Parathyroid adenoma (tissue), 2 donors: ENCODE measurements around the gene PTPN3.
"Not testable (repeated sequence)": the region's sequence is repeated elsewhere in the genome, so short reads cannot be mapped to it uniquely, and the experiment has no call there.

Experiments
- H2AFZ ChIP-seq: fragments of 300-600 bp; sonication (generic); one replicate; pipeline ENCODE4 v1.7.0; 2017; ENCODE audit warnings: antibody characterized with exemption, mild to moderate bottlenecking
- H3K27ac ChIP-seq: fragments of 300-600 bp; sonication (generic); one replicate; pipeline ENCODE4 v1.7.0; 2017
- H3K27me3 ChIP-seq: fragments of 300-600 bp; sonication (generic); one replicate; pipeline ENCODE4 v1.7.0; 2017; ENCODE audit warnings: low read length; ENCODE audit not compliant: control insufficient read depth, insufficient read depth
- H3K36me3 ChIP-seq: fragments of 300-600 bp; sonication (generic); one replicate; pipeline ENCODE4 v1.7.0; 2017; ENCODE audit warnings: low read length; ENCODE audit not compliant: control insufficient read depth, insufficient read depth
- H3K4me1 ChIP-seq: fragments of 300-600 bp; sonication (generic); one replicate; pipeline ENCODE4 v1.7.0; 2017; ENCODE audit warnings: control low read depth
- H3K4me2 ChIP-seq: fragments of 300-600 bp; sonication (generic); one replicate; pipeline ENCODE4 v1.7.0; 2017; ENCODE audit warnings: low read length
- H3K4me3 ChIP-seq: fragments of 300-600 bp; sonication (generic); one replicate; pipeline ENCODE4 v1.7.0; 2017; ENCODE audit warnings: low read depth, low read length
- H3K79me2 ChIP-seq: fragments of 300-600 bp; sonication (generic); one replicate; pipeline ENCODE4 v1.7.0; 2017; ENCODE audit warnings: control low read depth
- H3K9ac ChIP-seq: fragments of 300-600 bp; sonication (generic); one replicate; pipeline ENCODE4 v1.7.0; 2017; ENCODE audit warnings: mild to moderate bottlenecking
- H3K9me3 ChIP-seq: fragments of 300-600 bp; sonication (generic); one replicate; pipeline ENCODE4 v1.7.0; 2017; ENCODE audit warnings: low read length; ENCODE audit not compliant: control insufficient read depth
- TF ChIP-seq, protein P1 (sequence below): fragments of 300-600 bp; sonication (generic); IDR thresholded peaks from one replicate; pipeline ENCODE4 v1.7.0; 2017; ENCODE audit warnings: antibody characterized with exemption, mild to moderate bottlenecking
- donor health status: primary hyperparathyroidism.

Gene PTPN3

GRCh38 chr9:109536859-109537258, 38.8 kb upstream of the PTPN3 start:
- no peaks in the 10 kb centered on the region for H3K79me2 ChIP-seq
- H3K4me3 ChIP-seq: no peak overlapping the region
- no peaks in the 10 kb centered on the region for H3K27me3 ChIP-seq
- H3K9ac ChIP-seq: no peak overlapping the region
- no peak overlapping the region for H2AFZ ChIP-seq
- no peaks in the 10 kb centered on the region for H3K9me3 ChIP-seq
- H3K4me1 ChIP-seq: no peaks in the 10 kb centered on the region
- H3K27ac ChIP-seq: no peak overlapping the region
- H3K4me2 ChIP-seq: no peak overlapping the region
- H3K36me3 ChIP-seq: no peaks in the 10 kb centered on the region
- TF ChIP-seq, protein P1, sequence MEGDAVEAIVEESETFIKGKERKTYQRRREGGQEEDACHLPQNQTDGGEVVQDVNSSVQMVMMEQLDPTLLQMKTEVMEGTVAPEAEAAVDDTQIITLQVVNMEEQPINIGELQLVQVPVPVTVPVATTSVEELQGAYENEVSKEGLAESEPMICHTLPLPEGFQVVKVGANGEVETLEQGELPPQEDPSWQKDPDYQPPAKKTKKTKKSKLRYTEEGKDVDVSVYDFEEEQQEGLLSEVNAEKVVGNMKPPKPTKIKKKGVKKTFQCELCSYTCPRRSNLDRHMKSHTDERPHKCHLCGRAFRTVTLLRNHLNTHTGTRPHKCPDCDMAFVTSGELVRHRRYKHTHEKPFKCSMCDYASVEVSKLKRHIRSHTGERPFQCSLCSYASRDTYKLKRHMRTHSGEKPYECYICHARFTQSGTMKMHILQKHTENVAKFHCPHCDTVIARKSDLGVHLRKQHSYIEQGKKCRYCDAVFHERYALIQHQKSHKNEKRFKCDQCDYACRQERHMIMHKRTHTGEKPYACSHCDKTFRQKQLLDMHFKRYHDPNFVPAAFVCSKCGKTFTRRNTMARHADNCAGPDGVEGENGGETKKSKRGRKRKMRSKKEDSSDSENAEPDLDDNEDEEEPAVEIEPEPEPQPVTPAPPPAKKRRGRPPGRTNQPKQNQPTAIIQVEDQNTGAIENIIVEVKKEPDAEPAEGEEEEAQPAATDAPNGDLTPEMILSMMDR: no peak

- no peaks in the 10 kb centered on the region for H3K79me2 ChIP-seq
Observed at GRCh38 chr9:109535365-109535764, 37.3 kb upstream of the PTPN3 start.

DNA sequence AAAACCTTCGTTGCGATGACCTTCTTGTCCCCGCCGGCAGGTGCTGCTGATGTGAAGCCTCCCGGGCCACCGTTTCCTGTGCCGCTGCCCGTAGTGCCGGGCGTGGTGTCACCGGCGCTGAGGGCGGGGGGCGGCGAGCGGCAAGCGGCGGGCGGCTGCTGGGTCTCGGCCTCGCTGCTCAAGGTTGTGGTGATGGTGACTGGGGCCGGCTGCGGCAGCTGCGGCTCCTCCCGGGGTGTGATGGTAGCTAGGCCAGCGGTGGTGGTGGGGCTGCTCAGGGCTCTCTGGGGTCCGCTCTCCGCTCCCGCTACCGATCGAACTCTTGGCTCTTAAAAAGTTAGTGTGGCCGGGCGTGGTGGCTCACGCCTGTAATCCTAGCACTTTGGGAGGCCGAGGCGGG, 36.0 kb upstream of the PTPN3 start:
- H3K4me3 ChIP-seq: no peak overlapping the region
- H3K36me3 ChIP-seq: no peaks in the 10 kb centered on the region
- no peak overlapping the region for H2AFZ ChIP-seq
- no peaks in the 10 kb centered on the region for H3K27me3 ChIP-seq
- TF ChIP-seq, protein P1: no peak
- H3K9me3 ChIP-seq: no peaks in the 10 kb centered on the region
- no peaks in the 10 kb centered on the region for H3K4me1 ChIP-seq
- no peak overlapping the region for H3K4me2 ChIP-seq
- no peak overlapping the region for H3K27ac ChIP-seq
- H3K79me2 ChIP-seq: no peaks in the 10 kb centered on the region
- no peak overlapping the region for H3K9ac ChIP-seq

More at GRCh38 chr9:109535365-109535764, 37.3 kb upstream of the PTPN3 start:
- H3K4me3 ChIP-seq: no peak overlapping the region
- no peak overlapping the region for H3K4me2 ChIP-seq
- H3K9ac ChIP-seq: no peak overlapping the region
- no peak overlapping the region for H3K27ac ChIP-seq
- no peaks in the 10 kb centered on the region for H3K27me3 ChIP-seq
- H3K9me3 ChIP-seq: no peaks in the 10 kb centered on the region
- H2AFZ ChIP-seq: no peak overlapping the region
- no peaks in the 10 kb centered on the region for H3K4me1 ChIP-seq
- TF ChIP-seq, protein P1: no peak
- H3K36me3 ChIP-seq: no peaks in the 10 kb centered on the region

DNA sequence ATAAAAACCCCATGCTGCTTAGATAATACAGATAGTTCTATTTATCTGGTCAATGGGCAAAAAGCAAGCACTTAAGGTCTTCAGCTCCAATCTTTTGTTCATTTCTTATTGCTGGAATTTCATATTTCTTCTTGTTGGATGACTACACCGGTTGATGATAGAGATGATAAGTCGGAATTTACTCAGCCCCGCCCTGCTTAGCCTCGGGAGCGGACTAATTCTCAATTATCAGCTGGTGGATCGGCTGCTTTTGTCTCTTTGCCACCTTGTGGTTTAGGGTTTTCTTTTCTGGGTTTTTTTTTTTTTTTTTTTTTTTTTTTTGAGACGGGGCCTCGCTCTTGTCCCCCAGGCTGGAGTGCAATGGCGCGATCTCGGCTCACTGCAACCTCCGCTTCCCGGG, 34.5 kb upstream of the PTPN3 start:
- H3K79me2 ChIP-seq, H3K9me3 ChIP-seq, H3K4me1 ChIP-seq, H3K27ac ChIP-seq, H3K4me2 ChIP-seq, H3K36me3 ChIP-seq, H2AFZ ChIP-seq, H3K9ac ChIP-seq, H3K27me3 ChIP-seq, H3K4me3 ChIP-seq: not testable (repeated sequence)

- Histone ChIP-seq H3K27me3 (no peaks in the 10 kb centered on the region), H3K4me3 (no peak overlapping the region), H3K9me3 (no peaks in the 10 kb centered on the region), H3K4me1 (no peaks in the 10 kb centered on the region), H3K36me3 (no peaks in the 10 kb centered on the region), H3K27ac (no peak overlapping the region), H2AFZ (no peak overlapping the region), H3K9ac (no peak overlapping the region), H3K79me2 (no peaks in the 10 kb centered on the region), H3K4me2 (no peak overlapping the region)
- TF ChIP-seq, protein P1: no peak
Observed at GRCh38 chr9:109522106-109522505, 24.0 kb upstream of the PTPN3 start.
